H9 (cell line): ENCODE measurements around the gene PASD1. TPM values are rescaled to one million over a fixed set of nuclear protein-coding genes. Genes with fewer than 3 reads are reported as not detected.
"Not testable (repeated sequence)": the region's sequence is repeated elsewhere in the genome, so short reads cannot be mapped to it uniquely, and the experiment has no call there.

Source experiments
- DNase-seq: peaks from one replicate; pipeline ENCODE4 v3.0.0-alpha.2; 2017
- H2AFZ ChIP-seq: one replicate; pipeline ENCODE4 v1.6.1; 2013; ENCODE audit warnings: mild to moderate bottlenecking, low read length, control low read depth, moderate library complexity
- H2AK5ac ChIP-seq: 2 replicates; pipeline ENCODE4 v1.6.1; 2013; ENCODE audit warnings: low read length, control low read depth, mixed read lengths; ENCODE audit not compliant: insufficient read length
- H2BK120ac ChIP-seq: one replicate; pipeline ENCODE4 v1.6.1; 2013; ENCODE audit warnings: low read depth, mild to moderate bottlenecking, low read length, control low read depth, inconsistent platforms; ENCODE audit not compliant: poor library complexity, severe bottlenecking
- H2BK12ac ChIP-seq: 2 replicates; pipeline ENCODE4 v1.6.1; 2013; ENCODE audit warnings: low read length, control low read depth, mixed read lengths, low read depth; ENCODE audit not compliant: insufficient read length
- H2BK15ac ChIP-seq: 2 replicates; pipeline ENCODE4 v1.6.1; 2013; ENCODE audit warnings: low read depth, low read length, control low read depth
- H2BK20ac ChIP-seq: one replicate; pipeline ENCODE4 v1.6.1; 2013; ENCODE audit warnings: low read depth, mild to moderate bottlenecking, low read length, control low read depth, inconsistent platforms; ENCODE audit not compliant: poor library complexity, severe bottlenecking
- H2BK5ac ChIP-seq: 2 replicates; pipeline ENCODE4 v1.6.1; 2013; ENCODE audit warnings: low read length, control low read depth, mixed read lengths; ENCODE audit not compliant: insufficient read length
- H3K14ac ChIP-seq: 2 replicates; pipeline ENCODE4 v1.6.1; 2013; ENCODE audit warnings: low read length, control low read depth; ENCODE audit not compliant: insufficient read depth
- H3K18ac ChIP-seq: 2 replicates; pipeline ENCODE4 v1.6.1; 2013; ENCODE audit warnings: low read depth, mild to moderate bottlenecking, mixed read lengths, low read length, control low read depth; ENCODE audit not compliant: insufficient read length
- H3K23ac ChIP-seq: 2 replicates; pipeline ENCODE4 v1.6.1; 2013; ENCODE audit warnings: low read length, control low read depth, mixed read lengths, low read depth; ENCODE audit not compliant: insufficient read length
- H3K23me2 ChIP-seq: 2 replicates; pipeline ENCODE4 v1.6.1; 2013; ENCODE audit warnings: low read depth, mild to moderate bottlenecking, mixed read lengths, low read length, control low read depth; ENCODE audit not compliant: insufficient read length, poor library complexity, severe bottlenecking
- H3K27ac ChIP-seq: 2 replicates; pipeline ENCODE4 v1.5.1; 2013; ENCODE audit warnings: low read length, control low read depth, mixed read lengths, low read depth; ENCODE audit not compliant: insufficient read length
- H3K27me3 ChIP-seq: 2 replicates; pipeline ENCODE4 v1.6.1; 2013; ENCODE audit warnings: low read length, control low read depth, inconsistent platforms; ENCODE audit not compliant: insufficient read depth
- H3K4ac ChIP-seq: 2 replicates; pipeline ENCODE4 v1.6.1; 2013; ENCODE audit warnings: low read depth, mild to moderate bottlenecking, control low read depth, inconsistent platforms, low read length, moderate library complexity
- H3K4me1 ChIP-seq: 2 replicates; pipeline ENCODE4 v1.6.1; 2013; ENCODE audit warnings: low read length, control low read depth, inconsistent platforms; ENCODE audit not compliant: insufficient read depth
- H3K4me2 ChIP-seq: 2 replicates; pipeline ENCODE4 v1.6.1; 2013; ENCODE audit warnings: low read length, control low read depth, mixed read lengths; ENCODE audit not compliant: insufficient read length, insufficient read depth
- H3K56ac ChIP-seq: 2 replicates; pipeline ENCODE4 v1.6.1; 2013; ENCODE audit warnings: low read depth, mild to moderate bottlenecking, mixed read lengths, low read length, control low read depth; ENCODE audit not compliant: insufficient read length
- H3K79me1 ChIP-seq: 2 replicates; pipeline ENCODE4 v1.6.1; 2013; ENCODE audit warnings: low read depth, mild to moderate bottlenecking, moderate library complexity, low read length, control low read depth, inconsistent platforms; ENCODE audit not compliant: insufficient read depth, poor library complexity, severe bottlenecking
- H3K79me2 ChIP-seq: 2 replicates; pipeline ENCODE4 v1.6.1; 2013; ENCODE audit warnings: low read length, control low read depth, inconsistent platforms; ENCODE audit not compliant: insufficient read depth
- H3K9ac ChIP-seq: 2 replicates; pipeline ENCODE4 v1.6.1; 2013; ENCODE audit warnings: low read length, control low read depth, mixed read lengths; ENCODE audit not compliant: insufficient read length; ENCODE audit errors: extremely low read depth
- H3K9me3 ChIP-seq: one replicate; pipeline ENCODE4 v1.6.1; 2013; ENCODE audit warnings: low read depth, low read length, inconsistent platforms; ENCODE audit not compliant: control insufficient read depth
- H3T11ph ChIP-seq: one replicate; pipeline ENCODE4 v1.6.1; 2013; ENCODE audit warnings: mild to moderate bottlenecking, low read length, control low read depth, inconsistent platforms
- H4K20me1 ChIP-seq: one replicate; pipeline ENCODE4 v1.6.1; 2013; ENCODE audit not compliant: control insufficient read depth, insufficient read length, insufficient read depth
- H4K5ac ChIP-seq: 2 replicates; pipeline ENCODE4 v1.6.1; 2013; ENCODE audit warnings: low read depth, mild to moderate bottlenecking, mixed read lengths, low read length, control low read depth; ENCODE audit not compliant: insufficient read length
- H4K8ac ChIP-seq: replicated peaks from 2 replicates; pipeline ENCODE4 v1.6.1; 2013; ENCODE audit warnings: low read length, control low read depth, mixed read lengths, low read depth; ENCODE audit not compliant: insufficient read length
- H4K91ac ChIP-seq: 2 replicates; pipeline ENCODE4 v1.6.1; 2013; ENCODE audit warnings: low read depth, mild to moderate bottlenecking, moderate library complexity, mixed read lengths, low read length, control low read depth; ENCODE audit not compliant: insufficient read length
- H3K27ac Mint-ChIP-seq, 3 experiments: 2 replicates in 2 of 3; 3 replicates in 1 of 3; pipeline ENCODE4 v1.8.0; 2020 to 2021; ENCODE audit warnings: mixed read lengths in 3 of 3, mild to moderate bottlenecking in 1 of 3, moderate library complexity in 1 of 3
- H3K27me3 Mint-ChIP-seq: 2 replicates; pipeline ENCODE4 v1.8.0; 2021; ENCODE audit warnings: low read depth, mild to moderate bottlenecking, moderate library complexity, mixed read lengths
- H3K36me3 Mint-ChIP-seq, 3 experiments: 2 replicates in 2 of 3; 3 replicates in 1 of 3; pipeline ENCODE4 v1.8.0; 2020 to 2021; ENCODE audit warnings: low read depth in 3 of 3, mixed read lengths in 3 of 3; ENCODE audit not compliant: insufficient read depth in 1 of 3
- H3K4me1 Mint-ChIP-seq, 2 experiments: 2 replicates each; pipeline ENCODE4 v1.8.0; 2020; ENCODE audit warnings: mixed read lengths in 2 of 2
- H3K4me3 Mint-ChIP-seq, 2 experiments: 2 replicates in 1 of 2; 3 replicates in 1 of 2; pipeline ENCODE4 v1.8.0; 2020 to 2021; ENCODE audit warnings: mild to moderate bottlenecking in 2 of 2, mixed read lengths in 2 of 2, moderate library complexity in 1 of 2
- H3K9me3 Mint-ChIP-seq, 2 experiments: 2 replicates in 1 of 2; 3 replicates in 1 of 2; pipeline ENCODE4 v1.8.0; 2020; ENCODE audit warnings: mild to moderate bottlenecking in 2 of 2, mixed read lengths in 2 of 2, moderate library complexity in 1 of 2
- WGBS: extraction: QIAGEN DNeasy Blood & Tissue Kit; methylation state at CpG from one replicate; pipeline ENCODE4 v1.1.7; 2013; ENCODE audit warnings: missing lambda C conversion rate, low lambda C conversion rate, mixed read lengths; ENCODE audit not compliant: insufficient read length; ENCODE audit errors: extremely low coverage; 5-methylcytosine and 5-hydroxymethylcytosine counted together
- total RNA-seq: library from RNA; stranded (reverse); gene quantifications from 2 replicates; pipeline ENCODE4 v1.2.1, GENCODE V29; 2021
- TF ChIP-seq, protein P1 (sequence below): fragments of 200-600 bp; sonication (generic); conservative IDR thresholded peaks from 3 replicates; pipeline ENCODE4 v1.8.0; 2021; ENCODE audit warnings: antibody characterized with exemption, mild to moderate bottlenecking

PASD1 gene
- total RNA-seq, 1 experiment from 2014 or later = not detected

DNA sequence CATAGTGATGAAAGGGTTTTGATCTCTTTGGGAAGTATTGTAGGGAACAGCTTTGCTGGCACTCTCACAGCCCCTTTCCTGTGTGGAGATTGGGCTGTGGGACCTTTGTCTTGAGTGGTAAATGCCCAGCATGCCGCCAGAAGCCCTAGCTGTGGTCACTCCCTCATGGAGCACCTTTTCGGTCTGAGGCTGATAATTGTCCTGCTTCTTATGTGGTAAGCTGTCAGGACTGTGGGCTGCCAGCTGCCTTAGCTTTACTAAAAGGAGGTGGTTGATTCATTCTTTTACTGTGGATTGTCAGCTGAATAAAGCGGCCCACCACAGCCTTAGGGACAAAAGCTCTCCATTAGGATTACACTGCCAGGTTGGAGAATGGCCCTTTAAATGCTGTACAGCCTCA is 7.1 kb downstream of the PASD1 start:
- no peak overlapping the region for H3K23ac ChIP-seq
- no peak overlapping the region for H3K14ac ChIP-seq
- TF ChIP-seq, protein P1, sequence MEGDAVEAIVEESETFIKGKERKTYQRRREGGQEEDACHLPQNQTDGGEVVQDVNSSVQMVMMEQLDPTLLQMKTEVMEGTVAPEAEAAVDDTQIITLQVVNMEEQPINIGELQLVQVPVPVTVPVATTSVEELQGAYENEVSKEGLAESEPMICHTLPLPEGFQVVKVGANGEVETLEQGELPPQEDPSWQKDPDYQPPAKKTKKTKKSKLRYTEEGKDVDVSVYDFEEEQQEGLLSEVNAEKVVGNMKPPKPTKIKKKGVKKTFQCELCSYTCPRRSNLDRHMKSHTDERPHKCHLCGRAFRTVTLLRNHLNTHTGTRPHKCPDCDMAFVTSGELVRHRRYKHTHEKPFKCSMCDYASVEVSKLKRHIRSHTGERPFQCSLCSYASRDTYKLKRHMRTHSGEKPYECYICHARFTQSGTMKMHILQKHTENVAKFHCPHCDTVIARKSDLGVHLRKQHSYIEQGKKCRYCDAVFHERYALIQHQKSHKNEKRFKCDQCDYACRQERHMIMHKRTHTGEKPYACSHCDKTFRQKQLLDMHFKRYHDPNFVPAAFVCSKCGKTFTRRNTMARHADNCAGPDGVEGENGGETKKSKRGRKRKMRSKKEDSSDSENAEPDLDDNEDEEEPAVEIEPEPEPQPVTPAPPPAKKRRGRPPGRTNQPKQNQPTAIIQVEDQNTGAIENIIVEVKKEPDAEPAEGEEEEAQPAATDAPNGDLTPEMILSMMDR = no peak
- H3T11ph ChIP-seq = no peak overlapping the region
- no peaks in the 10 kb centered on the region for H3K4me1 ChIP-seq
- H2BK15ac ChIP-seq = no peak overlapping the region
- WGBS = no CpG with 5 or more reads among the region's 3 CpGs
- no peak for DNase-seq
- H3K23me2 ChIP-seq = no peaks in the 10 kb centered on the region
- H3K18ac ChIP-seq = no peak overlapping the region
- H4K8ac ChIP-seq = no peak overlapping the region
- no peaks in the 10 kb centered on the region for H4K20me1 ChIP-seq
- H3K79me1 ChIP-seq = no peaks in the 10 kb centered on the region
- H2AFZ ChIP-seq = no peak overlapping the region
- no peak overlapping the region for H3K27ac Mint-ChIP-seq
- no peak overlapping the region for H4K91ac ChIP-seq
- H3K56ac ChIP-seq = no peak overlapping the region
- H2BK5ac ChIP-seq = no peak overlapping the region
- H3K27ac ChIP-seq = no peak overlapping the region
- no peak overlapping the region for H3K4me2 ChIP-seq
- no peak overlapping the region for H3K4me3 Mint-ChIP-seq
- no peaks in the 10 kb centered on the region; the same call in 1 of the 2 replicates for H3K27me3 Mint-ChIP-seq
- no peak overlapping the region for H2AK5ac ChIP-seq
- H3K27me3 ChIP-seq = no peaks in the 10 kb centered on the region
- H3K9me3 Mint-ChIP-seq = peaks cover 53 to 63% of the 10 kb centered on the region in 2 experiments
- H3K9me3 ChIP-seq = peaks cover 54% of the 10 kb centered on the region
- H3K4ac ChIP-seq = no peak overlapping the region
- H4K5ac ChIP-seq = no peak overlapping the region
- H3K79me2 ChIP-seq = no peaks in the 10 kb centered on the region
- H2BK120ac ChIP-seq = no peak overlapping the region
- no peak overlapping the region for H2BK20ac ChIP-seq
- H2BK12ac ChIP-seq = no peak overlapping the region
- no peak overlapping the region for H3K9ac ChIP-seq
- peaks cover 2 to 3% of the 10 kb centered on the region in 2 experiments; a peak in 2 of 4 replicates for H3K4me1 Mint-ChIP-seq
- H3K36me3 Mint-ChIP-seq = no peaks in the 10 kb centered on the region; a peak in 1 of 7 replicates

- H3K4ac ChIP-seq, H3K4me2 ChIP-seq, H2BK20ac ChIP-seq, H2AK5ac ChIP-seq, H3K36me3 Mint-ChIP-seq, H3K56ac ChIP-seq, H3K14ac ChIP-seq, H3K4me1 ChIP-seq, DNase-seq, H4K20me1 ChIP-seq, H4K5ac ChIP-seq, H3K27ac ChIP-seq, H4K91ac ChIP-seq, H3K27me3 Mint-ChIP-seq, H3K23ac ChIP-seq, H3K27me3 ChIP-seq, H3K27ac Mint-ChIP-seq, H3K79me1 ChIP-seq, H3T11ph ChIP-seq, H3K79me2 ChIP-seq, H3K4me1 Mint-ChIP-seq, H2BK5ac ChIP-seq, H2BK12ac ChIP-seq, H3K23me2 ChIP-seq, H2BK15ac ChIP-seq, H3K18ac ChIP-seq, H3K9ac ChIP-seq, H3K4me3 Mint-ChIP-seq, H2AFZ ChIP-seq, H2BK120ac ChIP-seq, H4K8ac ChIP-seq: not testable (repeated sequence)
- peaks cover 55 to 56% of the 10 kb centered on the region in 2 experiments for H3K9me3 Mint-ChIP-seq
- peaks cover 22% of the 10 kb centered on the region for H3K9me3 ChIP-seq
- no CpG with 5 or more reads among the region's 3 CpGs for whole genome bisulfite sequencing
Observed at GRCh38 chrX:151593384-151593783, 29.9 kb downstream of the PASD1 start.
